ENCODE measurements around the gene RUNX2. TPM values are rescaled to one million over a fixed set of nuclear protein-coding genes. Genes with fewer than 3 reads are reported as not detected.

The RUNX2 gene
- polyA plus RNA-seq, 4 donors = 3.1 to 9.5 (median 3.5) TPM

DNA sequence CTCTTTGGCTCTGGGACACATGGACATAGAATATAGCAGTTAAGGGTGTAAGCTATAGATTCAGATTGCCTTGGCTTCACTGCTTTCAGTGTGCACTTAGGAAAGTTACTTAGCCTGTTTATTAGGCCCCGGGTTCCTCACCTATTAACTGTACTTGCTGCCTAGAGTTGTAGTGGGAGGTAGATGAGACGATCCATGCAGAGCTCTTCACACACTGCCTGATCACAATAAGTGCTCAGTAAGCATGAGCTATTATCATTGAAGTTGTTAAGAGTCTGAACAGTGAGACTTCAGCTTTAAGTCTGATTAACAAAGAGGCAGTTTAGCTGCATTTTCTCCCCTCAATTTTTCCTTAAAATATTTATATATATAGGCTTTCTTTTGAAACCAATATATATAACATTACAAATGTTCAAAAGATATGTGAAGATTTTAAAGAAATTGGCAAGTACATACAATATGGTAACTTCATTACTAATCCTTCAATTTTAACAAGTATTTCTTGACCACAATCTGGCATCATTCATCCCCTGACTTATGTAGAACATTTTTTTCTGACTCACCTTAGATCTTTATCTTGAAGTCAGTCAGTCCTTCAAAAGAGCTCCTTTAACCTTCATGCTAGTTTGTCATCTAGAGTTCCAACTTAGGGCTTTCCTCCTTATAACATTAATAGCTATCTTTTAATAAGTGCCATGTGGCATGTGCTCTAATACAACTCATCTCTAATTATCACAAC is 70.1 kb downstream of the RUNX2 start:
- DNase-seq (ENCODE audit: low read depth in 4 of 4, low spot score in 3 of 4) = no peak

DNA sequence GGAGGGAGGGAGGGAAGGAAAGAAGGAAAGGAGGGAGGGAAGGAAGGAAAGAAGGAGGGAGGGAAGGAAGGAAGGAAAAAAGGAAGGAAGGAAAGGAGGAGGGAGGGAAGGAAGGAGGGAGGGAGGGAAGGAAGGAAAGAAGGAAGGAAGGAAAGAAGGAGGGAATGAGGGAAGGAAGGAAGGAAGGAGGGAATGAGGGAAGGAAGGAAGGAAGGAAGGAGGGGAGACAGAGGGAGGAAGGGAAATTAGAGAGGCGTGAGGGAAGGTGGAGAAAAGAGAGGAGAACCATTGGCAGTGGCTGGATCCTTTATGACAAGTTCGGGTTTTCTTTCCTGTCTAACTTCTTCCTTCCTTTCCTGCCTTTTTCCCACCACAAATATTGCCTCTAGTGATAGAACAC is 71.9 kb downstream of the RUNX2 start:
- no peak for DNase-seq (ENCODE audit: low read depth in 4 of 4, low spot score in 3 of 4)

DNA sequence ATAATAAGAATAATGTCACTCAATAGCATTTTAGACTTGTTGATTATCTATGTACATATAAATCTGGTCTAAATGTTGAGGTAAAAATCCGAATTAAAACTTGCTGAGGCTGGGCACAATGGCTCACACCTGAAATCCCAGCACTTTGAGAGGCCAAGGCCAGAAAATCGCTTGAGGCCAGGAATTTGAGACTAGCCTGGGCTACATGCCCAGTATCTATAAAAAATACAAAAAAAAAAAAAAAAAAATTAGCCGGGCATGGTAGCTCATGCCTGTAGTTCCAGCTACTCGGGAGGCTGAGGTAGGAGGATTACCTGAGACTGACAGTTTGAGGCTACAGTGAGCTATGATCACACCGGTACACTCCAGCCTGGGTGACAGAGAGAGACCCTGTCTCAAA is 83.8 kb downstream of the RUNX2 start:
- DNase-seq (ENCODE audit: low read depth in 4 of 4, low spot score in 3 of 4) = no peak

DNA sequence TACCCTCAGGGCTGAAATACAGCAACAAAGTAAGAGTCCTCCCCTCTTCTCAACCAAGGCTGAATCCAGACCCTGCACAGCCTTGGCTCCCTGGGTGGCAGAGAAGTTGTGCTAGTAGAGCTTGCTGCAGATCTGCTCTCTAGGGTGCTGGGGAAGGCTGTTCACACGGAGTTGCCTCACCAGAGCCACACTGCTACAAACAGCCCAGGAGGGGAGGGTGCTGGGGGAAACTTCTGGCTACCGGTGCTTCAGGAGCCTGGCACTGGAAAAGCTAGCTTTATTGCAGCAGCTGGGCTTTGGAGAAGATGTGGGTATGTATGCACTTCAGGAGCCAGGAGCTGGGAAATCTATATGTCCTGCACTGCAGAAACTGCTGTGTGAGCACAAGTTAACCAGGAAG is 87.2 kb downstream of the RUNX2 start:
- DNase-seq (ENCODE audit: low read depth in 4 of 4, low spot score in 3 of 4) = no peak

DNA sequence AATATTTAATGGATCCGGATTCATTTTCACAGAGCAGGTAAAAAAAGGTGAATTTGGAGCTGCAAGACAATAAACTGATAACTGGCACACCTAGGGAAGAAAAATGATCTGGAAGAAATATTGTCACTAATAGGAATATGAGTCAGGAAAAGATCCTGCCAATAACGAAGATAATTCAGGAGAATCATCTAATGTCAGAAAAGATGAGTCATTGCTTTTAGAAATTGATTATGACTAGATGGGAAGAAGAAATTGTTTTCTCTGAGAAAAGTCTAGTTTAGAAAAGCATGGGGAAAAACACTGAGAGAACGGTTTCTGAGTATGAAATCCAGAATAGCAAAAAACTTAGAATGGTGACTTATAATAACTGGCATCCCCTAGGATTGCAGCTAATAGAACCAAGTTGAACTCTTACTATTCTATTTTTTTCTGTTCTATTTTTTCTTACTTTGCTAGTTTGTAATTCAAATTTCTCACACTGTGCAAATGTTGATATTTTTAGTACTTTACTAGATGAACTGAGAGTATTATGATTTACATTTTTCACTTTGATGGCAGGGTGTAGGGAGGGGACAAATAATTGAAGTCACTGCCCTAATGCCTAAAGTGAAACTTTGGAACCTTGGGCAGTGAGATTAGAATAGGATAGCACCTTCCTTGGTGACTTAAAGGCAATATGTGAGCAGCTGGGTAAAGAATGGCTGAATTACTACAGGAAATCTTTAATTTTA is 87.8 kb downstream of the RUNX2 start:
- no peak for DNase-seq (ENCODE audit: low read depth in 4 of 4, low spot score in 3 of 4)

DNA sequence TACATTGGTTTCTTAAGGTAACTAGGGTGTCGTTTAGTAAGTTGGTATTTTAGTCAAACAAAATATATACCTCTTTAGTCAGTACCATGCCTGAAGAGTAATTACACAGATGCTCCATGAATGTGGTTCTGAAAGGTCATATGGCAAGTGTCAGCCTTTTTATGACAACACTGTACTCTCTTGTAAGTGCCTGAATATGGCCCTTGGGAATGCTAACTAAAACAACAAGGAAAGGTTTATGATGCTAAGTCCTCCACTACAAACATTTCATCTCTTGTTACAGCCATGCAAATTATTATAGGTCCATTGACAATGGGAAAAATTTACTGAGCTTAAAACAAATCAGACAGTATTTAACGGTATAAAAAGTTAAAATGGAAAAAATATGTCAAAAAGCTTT is 88.6 kb downstream of the RUNX2 start:
- DNase-seq (ENCODE audit: low read depth in 4 of 4, low spot score in 3 of 4) = no peak

DNA sequence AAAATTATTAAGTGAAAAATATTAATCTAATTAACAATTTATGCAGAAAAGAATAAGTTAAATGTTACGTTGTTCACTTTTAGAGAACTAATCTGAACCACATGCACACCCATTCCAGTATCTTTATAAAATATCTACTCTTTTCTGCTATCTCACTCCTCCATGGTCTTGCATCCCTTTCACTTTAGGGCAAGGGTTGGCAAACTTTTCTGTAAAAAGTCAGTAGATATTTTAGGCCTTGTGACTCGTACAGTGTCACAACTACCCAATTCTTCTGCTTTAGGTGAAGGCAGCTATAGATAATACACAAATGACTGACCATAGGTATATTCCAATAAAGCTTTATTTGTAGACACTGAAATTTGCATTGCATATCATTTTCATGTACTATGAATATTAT is 89.3 kb downstream of the RUNX2 start:
- DNase-seq (ENCODE audit: low read depth in 4 of 4, low spot score in 3 of 4) = no peak

DNA sequence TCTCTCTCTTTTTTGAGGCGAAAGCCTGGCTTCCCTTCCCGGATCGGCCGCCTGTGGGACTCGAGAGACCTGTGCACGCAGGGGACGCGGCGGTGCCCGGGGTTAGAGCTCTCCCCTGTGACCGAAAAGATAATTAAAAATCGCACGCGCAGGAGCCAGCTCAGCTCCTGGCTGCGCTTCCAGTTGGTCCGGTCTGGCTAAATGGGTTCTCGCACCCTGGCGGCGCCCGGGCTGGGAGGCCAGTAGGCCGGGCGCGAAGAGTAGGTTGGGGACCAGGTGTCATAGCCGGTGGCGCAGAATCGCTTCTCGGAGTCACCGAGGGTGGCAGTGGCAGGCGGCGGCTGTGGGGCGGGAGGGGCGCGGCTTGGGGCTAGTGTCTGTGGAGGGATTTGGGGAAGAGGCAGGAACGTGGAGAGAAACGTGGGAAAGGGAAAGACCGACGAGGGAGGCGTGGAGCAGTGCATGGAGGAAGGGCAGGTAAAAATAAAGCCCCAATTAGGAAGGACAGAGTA is 91.5 kb downstream of the RUNX2 start:
- DNase-seq (ENCODE audit: low read depth in 4 of 4, low spot score in 3 of 4) = no peak

DNA sequence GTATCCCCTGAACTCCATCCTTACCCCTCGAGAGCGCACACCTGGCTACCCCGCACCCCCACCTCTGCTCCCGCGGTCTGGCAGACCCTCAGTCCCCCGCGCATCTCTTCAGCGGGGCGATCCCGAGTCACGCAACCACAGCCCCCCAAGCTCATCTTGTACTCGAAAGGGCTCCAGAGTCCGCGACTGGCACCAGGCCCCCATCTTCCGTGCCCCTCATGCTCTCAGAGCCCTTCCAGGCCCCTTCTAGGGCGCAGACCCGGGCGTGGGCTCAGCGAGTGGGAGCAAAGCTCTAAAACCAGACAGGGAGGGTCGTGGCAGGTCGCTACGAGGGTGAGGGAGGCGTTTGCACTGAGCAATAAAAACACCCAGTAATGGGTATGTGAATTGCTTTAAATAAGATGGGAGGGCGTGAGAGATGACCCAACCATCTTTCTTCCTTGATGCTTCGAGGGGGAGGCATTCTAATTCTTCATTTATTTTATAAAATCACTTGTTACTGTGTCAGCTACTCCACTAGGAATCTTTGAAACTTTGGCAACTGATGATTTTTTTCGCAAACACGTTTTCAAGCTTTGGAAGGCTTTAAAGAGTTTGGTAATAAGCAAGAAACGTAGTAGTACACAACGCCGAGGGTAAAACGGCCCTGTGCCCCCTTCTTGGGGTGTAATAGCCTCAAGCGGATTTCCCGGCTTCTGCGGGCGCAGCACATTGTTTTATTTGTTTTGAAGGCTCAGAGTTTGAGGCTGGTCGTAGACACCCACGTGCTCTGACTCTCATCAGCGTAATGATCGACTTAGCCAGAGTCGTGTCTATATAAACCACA is 92.2 kb downstream of the RUNX2 start:
- no peak for DNase-seq (ENCODE audit: low read depth in 4 of 4, low spot score in 3 of 4)

DNA sequence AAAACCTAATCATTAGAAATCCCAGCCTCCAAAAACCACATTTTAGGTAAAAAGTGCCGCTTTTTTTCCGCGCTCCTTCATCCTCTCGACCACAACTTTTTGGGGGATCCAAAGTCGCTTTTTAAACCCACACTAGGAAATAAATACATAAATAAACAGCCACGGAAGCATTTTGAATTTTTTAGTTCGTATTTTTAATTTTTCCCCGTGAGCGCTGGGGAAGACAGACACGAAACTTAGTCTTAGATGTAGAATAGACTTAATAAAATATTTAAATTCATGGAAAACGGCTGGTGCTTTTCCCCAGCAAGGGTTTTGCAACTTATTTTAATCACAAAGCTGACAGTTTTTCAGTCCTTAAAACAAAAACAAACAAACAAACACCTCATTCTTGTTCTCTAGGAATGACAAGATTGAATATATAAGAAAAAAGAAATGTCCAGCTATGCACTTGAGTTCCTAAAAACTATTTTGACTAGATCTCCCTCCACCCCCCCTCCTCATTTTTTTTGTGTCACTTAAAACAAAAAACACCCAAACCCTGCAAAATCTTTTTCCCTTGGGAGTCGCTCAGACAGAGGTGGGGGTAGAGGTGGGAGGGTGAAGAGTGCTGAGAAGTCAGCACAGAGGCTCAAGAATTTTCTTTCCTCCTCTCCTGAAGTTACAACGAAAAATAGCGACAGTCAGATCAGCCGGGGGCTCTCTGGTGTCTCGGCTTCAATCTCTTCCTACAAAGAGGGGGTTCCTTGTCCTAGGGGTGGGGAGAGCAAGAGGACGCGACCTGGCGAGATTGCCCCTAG is 93.0 kb downstream of the RUNX2 start:
- no peak for DNase-seq (ENCODE audit: low read depth in 4 of 4, low spot score in 3 of 4)

DNA sequence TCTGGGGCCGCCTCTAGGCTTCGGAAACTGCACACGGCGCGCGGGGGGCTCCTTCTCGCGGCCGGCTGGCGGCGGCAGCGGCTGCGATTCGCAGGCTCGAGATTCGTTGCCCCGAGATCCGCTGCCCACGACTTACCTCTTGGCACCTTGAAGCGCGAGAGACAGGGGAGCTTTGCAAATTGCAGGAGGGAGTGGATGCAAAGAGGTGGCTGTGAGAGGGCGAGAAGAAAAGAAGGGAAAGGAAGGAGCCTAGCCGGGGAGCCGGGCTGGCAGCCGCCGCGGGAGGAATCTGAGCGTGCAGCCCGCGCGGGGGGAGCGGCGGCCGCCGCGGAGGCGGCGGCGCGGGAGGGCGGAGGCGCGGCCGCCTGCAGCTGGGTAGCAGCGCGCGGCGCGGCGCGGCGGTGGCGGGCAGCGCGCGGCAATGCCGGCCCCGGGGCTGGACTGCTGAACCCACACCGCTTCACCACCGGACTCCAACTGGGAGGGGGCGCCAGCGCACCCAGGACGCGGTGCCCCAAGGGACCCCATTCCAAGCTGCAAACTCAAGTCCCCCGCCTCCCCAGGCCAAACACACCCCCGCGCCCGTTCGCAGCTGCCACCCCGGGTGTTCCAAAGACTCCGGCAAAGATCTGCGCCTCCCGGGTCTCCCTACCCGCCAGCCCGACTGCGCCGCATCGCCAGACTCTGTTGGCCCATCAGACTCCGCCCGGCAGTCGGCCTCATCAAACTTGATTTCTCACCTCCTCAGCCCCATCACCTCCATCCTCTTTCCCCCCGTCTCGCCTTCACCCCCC is 93.8 kb downstream of the RUNX2 start:
- DNase-seq (ENCODE audit: low read depth in 4 of 4, low spot score in 3 of 4) = no peak

DNA sequence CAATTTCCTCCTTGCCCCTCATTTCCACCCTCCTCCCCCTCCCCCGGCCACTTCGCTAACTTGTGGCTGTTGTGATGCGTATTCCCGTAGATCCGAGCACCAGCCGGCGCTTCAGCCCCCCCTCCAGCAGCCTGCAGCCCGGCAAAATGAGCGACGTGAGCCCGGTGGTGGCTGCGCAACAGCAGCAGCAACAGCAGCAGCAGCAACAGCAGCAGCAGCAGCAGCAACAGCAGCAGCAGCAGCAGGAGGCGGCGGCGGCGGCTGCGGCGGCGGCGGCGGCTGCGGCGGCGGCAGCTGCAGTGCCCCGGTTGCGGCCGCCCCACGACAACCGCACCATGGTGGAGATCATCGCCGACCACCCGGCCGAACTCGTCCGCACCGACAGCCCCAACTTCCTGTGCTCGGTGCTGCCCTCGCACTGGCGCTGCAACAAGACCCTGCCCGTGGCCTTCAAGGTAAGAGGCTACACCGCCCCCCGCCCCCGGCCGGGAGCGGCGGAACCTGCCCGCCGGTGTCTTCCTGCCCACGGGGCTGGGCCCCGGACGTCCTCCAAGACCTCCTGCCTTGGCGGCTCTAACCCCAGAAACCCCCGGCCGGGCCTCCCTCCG is 94.5 kb downstream of the RUNX2 start:
- DNase-seq (ENCODE audit: low read depth in 4 of 4, low spot score in 3 of 4) = no peak

DNA sequence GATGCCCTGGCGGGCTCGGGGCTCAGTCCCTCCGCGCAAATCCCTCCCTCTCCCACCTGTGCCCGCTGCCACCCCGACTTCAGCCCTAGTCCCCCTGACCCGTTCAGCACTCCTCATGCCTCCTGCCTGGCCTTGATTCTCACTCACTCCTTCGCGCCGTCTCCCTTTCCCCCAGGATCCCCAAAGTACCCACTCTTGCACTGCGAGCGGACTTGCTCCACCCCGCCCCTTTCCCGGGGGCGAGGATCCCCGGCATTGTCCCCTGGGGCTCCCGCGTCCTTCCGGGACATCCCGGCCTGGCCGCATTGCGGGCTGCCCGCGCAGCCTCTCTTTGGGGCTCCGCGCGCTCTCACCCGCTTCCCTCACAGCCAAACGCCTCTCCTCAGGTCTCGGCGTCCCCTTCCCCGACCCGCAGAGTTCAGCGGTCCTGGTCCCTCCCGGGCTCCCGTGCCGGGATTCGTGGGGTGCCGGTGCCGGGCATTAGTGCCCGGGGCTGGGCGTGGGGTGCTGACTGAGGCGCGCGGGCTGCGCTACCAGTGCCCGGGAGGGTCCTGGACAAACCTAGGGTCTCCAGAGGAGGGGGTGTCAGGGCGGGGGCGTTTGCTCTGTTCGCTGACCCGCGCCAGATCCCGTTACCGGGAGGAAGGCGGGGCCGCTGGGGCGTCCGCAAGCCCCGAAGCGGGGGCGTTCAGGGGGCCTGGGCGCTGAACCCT is 95.1 kb downstream of the RUNX2 start:
- no peak for DNase-seq (ENCODE audit: low read depth in 4 of 4, low spot score in 3 of 4)

DNA sequence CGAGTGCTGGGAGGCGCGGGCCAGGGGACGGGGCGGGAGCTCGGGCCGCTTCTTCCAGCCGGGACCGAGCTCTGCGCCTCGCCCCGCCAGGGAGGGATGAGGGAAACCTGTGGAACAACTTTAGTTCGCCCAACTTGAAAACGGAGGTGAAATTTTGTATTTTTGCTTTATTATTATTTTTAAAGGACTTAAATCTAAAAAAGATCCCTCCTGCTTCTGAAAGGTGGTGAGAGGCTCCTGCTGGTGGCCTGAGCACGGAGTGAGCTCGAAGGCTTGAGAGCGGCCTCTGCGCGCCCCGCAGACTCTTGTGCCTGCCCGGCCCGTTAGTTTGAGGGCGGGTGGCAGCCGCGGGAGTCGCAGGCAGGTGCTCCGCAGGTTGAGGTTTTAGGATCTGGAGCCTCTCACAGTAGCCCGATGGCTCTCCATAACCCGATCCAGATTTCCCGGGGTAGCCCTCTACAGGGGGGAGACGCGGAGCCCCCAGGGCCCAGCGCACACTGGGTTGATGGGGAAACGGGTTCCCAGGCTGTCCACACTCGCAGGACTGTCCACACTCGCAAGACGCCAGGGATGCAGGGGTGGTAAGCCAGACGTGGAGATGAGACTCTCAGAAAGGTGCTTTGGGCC is 95.8 kb downstream of the RUNX2 start:
- DNase-seq (ENCODE audit: low read depth in 4 of 4, low spot score in 3 of 4) = no peak

DNA sequence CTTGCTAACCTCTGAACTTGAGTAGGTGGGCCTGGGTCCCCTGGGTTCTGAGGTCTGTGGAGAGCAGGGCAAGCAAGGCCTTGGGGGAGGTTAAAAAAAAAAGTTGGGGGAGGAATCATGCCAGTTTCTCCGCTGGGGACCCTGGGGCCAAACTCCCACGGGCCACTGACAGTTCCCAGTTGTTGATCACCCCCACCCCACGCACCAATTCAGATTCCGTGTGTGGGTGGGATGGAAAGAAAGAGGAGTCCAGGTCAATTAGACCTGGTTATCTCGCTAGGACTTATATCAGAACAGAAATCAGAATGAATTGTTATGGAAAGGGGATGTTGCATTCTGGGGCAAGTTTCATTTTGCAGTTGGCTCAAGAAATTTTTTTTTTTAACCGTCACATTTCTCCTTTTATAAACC is 96.3 kb downstream of the RUNX2 start:
- no peak for DNase-seq (ENCODE audit: low read depth in 4 of 4, low spot score in 3 of 4)

DNA sequence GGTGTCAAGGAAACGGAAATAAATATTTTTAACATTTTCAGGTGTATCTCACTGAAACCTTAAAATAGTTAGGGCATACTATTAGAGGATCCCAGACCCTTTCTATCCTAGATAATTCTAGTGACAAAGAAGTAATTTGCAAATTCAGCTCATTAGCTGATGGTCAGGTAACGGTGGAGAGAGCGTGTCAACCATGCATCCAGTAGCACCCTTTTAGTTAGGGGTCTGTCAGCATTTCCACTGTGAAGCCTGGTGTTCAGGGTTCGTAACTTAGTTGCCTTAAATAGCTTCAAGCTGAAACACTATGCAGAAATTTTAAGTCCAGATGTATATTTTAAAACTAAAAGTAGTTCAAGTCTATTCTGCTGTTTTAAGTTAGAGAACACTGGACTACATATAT is 98.1 kb downstream of the RUNX2 start:
- DNase-seq (ENCODE audit: low read depth in 4 of 4, low spot score in 3 of 4) = no peak

DNA sequence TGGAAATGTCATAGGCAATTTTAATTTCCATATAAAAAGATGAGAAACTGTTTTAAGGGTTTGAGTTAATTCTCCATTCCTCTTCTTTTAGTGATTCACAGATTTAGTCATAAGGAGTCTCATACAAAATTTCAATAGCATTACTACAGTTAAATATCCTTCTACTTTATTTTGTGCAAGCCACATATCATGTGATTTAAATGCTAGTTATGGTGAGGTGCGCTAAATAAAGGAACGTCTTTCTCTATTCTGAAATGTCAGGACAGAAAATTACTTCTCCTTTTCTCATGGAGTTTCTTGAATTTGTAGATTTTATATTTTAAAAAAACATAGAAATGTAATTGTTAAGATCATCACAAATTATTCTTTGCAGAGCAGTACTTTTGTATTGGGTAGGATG is 99.6 kb downstream of the RUNX2 start:
- no peak for DNase-seq (ENCODE audit: low read depth in 4 of 4, low spot score in 3 of 4)

DNA sequence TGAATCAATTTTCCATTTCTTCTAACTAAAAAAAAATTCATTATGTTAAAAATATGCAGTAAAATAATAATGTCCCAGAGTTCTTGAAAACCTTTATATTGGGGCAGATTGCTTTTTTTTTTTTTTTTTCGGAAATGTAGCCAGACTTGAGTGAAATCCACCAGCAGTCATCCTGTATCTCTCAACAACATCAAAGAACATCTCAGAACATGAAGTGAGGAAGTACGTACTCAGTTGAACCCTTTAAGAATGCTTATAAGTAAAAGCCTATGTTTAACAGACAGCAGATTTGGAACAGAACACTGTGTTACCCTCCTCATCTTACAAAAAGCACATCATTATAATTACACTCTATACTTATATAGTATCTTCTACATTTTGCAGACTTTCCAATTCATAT is 100.6 kb downstream of the RUNX2 start:
- no peak for DNase-seq (ENCODE audit: low read depth in 4 of 4, low spot score in 3 of 4)
